ENCODE data around the gene APBA2.

Gene APBA2

GRCh38 chr15:29128671-29129070 is 242.9 kb downstream of the APBA2 start:
- DNase-seq, result no peak

DNA sequence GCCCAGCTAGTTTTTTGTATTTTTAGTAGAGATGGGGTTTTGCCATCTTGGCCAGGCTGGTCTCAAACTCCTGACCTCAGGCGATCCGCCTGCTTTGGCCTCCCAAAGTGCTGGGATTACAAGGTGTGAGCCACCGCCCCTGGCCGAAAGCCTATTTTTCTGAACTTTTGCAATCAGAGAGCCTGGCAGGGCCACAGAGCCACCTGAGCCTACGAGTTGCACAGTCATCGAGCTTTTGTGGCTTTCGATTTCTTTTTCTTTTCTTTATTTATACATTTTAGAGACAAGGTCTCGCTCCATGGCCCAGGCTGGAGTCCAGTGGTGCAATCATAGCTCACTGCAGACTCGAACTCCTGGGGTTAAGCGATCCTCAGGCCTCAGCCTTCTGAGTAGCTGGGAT is 243.4 kb downstream of the APBA2 start:
- DNase-seq, result no peak

DNA sequence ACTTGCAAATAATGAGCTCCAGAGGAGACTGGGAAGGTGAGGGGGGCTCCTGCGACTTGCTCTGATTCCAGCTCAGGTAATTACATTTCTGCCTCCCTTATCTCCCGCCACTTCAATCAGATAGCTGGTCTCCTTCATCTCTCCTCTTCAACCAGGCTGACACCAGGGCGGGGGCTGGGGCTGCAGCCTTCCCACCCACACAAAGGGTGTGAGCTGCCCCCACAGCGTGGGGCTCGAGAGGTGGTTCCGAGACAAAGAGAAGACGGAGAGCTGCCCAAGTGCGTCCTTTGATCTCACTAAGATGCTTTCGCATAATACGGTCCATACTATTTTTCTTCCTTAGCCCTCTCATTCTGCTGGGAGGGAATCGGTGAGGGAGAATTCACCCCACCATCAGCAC is 244.2 kb downstream of the APBA2 start:
- DNase-seq, result no peak

DNA sequence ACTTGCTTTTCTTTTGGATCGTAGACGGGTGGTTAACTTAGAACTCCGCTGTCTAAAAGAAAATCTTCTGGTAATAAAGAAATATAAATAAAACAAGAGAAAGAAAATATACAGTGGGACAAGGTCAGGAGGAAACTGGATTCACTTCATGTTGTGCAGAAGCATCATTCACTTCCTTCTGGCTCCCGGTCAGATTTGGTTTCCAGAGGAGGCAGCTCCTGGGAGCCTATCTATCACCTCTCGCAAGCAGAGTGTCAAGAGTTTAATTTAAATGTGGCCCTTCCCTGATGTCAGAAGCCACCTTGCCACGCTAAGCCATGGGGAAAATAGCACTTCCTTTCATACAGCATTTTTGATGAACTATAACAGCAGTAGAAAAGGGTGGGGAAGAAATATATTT is 244.7 kb downstream of the APBA2 start:
- no peak for DNase-seq

- DNase-seq, result no peak
Measured at GRCh38 chr15:29130951-29131839, 245.4 kb downstream of the APBA2 start.

GRCh38 chr15:29131840-29132420 is 246.2 kb downstream of the APBA2 start:
- DNase-seq, result no peak

DNA sequence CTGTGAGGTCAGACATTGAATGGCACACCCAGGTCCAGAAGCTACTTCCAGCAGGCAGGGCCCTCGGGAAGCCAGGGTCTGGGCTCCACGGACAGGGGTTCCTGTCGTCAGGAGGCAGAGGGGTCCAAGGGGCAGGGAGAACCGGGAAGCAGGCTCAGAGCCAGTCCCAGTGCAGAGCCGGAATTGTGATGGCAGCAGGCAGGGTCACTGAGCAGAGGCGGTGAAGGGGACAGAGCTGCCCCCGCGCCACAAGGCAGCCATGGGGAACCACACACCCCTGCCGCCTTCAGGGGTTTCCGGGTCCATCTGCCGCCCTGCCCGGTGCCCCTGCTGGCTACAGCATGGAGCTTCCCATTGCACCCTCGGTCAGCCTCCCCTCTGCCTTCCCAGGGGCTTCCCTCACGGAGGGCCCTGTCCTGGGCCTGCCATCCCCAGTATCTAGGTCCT is 247.0 kb downstream of the APBA2 start:
- DNase-seq, result no peak

- DNase-seq, result no peak
Measured at GRCh38 chr15:29133321-29133720, 247.5 kb downstream of the APBA2 start.

- DNase-seq, result no peak
Measured at GRCh38 chr15:29133791-29134190, 248.0 kb downstream of the APBA2 start.

DNA sequence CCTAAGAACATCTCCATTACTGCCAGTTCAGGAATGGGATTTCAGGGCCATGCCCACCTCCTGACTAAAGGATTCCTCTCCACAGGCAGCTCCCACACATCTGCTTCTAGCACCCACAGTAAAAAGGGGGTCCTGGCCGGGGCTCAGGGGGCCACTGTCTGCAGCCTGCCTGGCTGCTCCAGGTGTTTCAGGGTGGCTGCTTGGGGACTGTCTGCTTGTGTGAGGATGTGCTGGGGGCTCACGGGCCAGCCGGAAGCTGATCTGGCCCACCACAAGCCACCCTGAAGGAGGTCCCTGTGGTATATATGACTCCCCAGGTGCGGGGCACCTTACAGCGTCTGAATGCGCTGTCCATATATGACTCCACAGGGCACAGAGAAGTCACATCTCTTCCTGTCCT is 248.5 kb downstream of the APBA2 start:
- DNase-seq, result no peak

DNA sequence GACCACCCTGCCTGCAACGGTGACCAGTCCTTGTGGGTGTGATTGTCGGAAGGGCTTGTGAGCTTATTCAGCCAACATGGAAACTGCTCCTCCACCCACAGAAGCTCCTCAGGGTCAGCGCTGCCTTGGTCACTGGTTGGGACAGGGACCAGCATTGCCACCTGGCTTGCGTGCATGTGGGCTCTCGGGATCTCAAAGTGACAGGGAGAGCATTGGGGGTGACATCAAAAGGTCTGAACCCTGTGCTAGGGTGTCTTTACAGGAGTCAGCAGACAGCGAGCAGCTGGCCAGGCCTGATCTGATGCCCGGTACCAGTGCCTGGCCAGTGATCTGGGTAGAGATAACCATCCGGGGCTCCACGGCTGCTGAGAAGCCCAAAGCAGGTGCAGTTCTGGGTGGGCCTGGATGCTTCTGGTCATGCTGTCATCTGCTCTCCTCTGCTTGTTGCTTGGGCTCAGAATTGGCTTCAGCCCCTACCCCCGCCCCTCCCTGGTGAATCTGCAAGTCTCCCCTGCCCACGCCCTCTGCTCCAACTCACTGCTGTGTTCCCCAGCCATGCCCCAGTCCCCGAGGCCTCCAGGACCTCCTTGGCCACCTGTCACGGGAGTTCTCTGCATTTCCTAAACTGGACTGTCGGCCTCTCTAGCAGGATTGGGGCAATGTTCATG is 249.0 kb downstream of the APBA2 start:
- DNase-seq, result no peak

- DNase-seq, result no peak
Measured at GRCh38 chr15:29135309-29135657, 249.5 kb downstream of the APBA2 start.

GRCh38 chr15:29135702-29136646 is 250.2 kb downstream of the APBA2 start:
- no peak for DNase-seq

GRCh38 chr15:29138260-29138659 is 252.5 kb downstream of the APBA2 start:
- no peak for DNase-seq

DNA sequence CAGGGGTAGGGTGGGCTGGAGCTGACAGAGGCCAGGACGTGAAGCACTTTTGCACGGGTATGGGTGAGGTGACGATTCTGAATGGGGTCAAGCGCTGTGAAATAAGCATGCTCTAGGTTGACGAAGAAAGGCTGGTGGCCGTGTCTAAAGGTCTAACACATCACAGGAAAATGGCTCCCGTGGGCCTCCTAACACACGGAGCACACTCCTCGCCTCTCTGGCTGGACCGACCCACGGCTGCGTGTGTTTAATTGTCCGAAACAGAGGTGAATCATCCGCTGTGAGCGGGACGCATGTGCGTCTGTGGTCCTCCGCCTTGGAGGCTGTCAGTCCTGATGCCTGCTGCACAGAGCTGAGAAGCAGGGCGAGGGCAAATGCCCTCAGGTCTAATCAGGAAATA is 253.3 kb downstream of the APBA2 start:
- no peak for DNase-seq

DNA sequence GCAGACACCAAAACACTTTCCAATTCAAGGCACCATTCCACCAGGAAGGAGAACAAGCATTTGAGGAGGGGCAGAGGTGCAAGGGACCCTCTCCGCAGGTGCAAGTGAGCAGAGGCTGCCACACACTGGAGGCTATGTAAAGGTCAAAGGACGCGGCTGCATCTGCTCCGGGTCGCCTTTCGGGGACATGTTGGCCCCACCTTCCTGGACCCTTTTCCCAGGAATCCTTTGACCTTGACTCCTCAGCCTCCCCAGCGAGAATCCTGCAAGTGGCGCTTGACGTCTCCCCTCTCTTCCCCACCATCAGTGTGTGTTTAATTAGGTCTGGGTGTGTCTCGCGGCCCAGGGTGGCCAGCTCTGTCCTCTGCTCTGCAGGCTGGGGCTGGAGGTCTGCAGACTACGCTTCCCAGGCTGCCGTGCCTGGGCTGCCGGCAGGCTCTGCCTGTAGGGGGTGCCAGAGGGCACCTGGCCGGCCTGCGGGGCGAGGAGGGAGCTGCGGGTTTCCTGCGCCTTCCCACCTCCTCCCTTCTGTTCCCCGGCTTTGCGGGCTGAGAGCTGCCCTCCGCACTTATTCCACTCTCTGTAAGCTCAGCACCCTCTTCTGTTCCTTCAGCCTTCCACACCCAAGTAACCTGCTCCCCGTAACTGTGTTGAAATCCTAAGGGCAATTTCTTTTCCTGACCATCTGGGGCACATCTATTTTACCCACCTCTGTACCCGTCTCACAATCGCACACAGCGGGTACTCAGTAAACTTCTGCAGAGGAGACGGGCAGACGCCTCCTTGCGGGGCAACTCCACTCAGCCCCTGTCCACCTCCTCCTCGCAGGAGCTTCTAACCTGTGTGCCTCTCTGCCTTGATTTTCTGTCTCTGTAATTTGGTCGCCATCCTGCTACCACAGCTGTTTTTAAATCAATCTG is 254.0 kb downstream of the APBA2 start:
- peak; percentile 34 for DNase-seq

DNA sequence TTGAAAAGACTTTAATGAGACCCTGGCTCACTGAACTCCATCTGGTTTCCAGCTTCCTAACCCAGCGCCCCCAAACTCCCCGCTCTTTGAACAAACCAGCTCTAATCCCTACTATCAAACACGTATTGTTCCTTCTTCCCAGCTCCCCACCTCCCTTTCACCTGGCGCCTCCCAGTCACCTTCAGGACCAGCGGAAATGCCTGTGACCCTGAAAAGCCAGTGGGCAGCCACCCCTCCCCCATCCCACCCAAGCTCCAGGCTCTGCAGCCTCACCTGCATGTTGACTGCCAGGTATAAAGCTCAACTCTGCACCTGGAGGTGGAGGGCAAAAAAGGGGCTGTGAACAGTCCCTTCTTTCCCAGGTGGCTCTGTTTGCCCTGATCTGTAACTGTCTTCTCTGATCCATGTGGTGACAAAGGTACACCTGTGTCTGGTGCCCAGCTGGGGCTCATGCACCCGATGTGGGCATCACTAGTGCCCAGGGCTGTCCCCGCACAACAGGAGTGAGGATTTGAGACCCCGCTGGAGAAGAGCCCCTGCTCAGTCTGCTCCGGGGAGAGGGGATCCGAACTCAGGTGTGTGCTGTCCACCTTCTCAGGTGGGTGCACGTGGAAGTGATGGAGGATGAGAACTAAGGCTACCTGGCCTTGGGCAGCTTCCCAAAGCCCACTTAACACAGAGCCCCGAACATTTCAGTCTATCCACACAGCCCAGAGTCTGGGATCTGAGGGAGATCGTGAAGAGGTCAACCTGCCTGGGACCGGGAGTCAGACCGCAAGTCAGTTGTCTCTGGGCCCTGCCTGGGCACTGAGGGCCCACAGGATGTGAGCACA is 254.9 kb downstream of the APBA2 start:
- DNase-seq, result no peak

DNA sequence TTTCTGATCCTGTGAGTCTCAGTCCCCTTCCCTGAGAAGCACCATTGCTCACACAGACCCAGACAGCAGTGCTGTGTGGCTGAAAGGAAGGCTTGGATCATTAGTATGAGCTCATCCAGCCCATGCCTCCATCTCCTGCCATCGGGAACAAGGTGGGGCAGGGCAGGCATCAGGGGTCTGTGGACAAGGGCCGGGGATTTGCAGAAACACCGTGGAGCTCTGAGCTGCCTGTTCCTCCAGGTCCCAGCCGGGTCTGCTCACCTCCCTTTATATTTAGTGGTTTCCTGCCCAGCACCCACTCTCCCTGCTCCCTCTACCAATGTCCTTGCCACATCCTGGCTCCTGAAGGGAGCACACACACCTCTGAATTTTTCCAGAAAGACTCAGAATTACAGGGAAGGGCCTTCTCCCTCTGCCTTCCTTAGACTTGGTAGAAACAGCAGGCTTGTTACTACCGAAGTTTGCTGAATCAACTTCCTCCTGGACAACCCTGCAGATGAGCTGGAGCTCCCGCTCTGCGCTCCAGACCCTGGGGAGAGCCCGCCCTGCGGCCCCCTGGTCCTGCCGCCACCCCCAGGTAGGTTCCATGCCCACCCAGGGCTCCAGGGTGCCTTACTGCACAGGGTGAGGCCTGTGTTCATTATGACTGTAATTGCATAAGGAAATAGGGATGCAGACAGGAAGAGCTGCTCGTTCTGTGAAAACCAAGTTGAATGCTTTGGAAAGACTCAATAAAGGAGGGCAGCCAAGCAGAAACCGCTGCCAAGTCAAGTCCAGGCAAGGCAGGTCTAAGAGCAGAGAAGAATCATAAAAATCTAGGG is 255.7 kb downstream of the APBA2 start:
- DNase-seq, result no peak

- no peak for DNase-seq
Measured at GRCh38 chr15:29142129-29142747, 256.5 kb downstream of the APBA2 start.
